HepG2 (cell line): Measurements from ENCODE around the gene NFX1. TPM values are rescaled to one million over a fixed set of nuclear protein-coding genes. Genes with fewer than 3 reads are reported as not detected.
"Not testable (repeated sequence)": the region's sequence is repeated elsewhere in the genome, so short reads cannot be mapped to it uniquely, and the experiment has no call there.

ENCODE experiments used
- ARID5B ChIP-seq: IDR thresholded peaks from 2 replicates; pipeline ENCODE4 v1.4.0; 2020; ENCODE audit warnings: mild to moderate bottlenecking, missing genetic modification reagents
- BCL3 ChIP-seq: sonication (generic); formaldehyde crosslinking; IDR thresholded peaks from 2 replicates; pipeline ENCODE4 v1.5.1; 2020; ENCODE audit warnings: mild to moderate bottlenecking, missing genetic modification reagents, moderate library complexity
- FOXP1 ChIP-seq, 2 experiments: fragments of 450-650 bp in 1 of 2; IDR thresholded peaks; 2 replicates each; pipeline ENCODE4 v1.6.1; 2017 to 2018; ENCODE audit warnings: antibody characterized with exemption in 1 of 2
- HNF1B ChIP-seq: sonication (generic); formaldehyde crosslinking; IDR thresholded peaks from 2 replicates; pipeline ENCODE4 v1.5.1; 2020; ENCODE audit warnings: mild to moderate bottlenecking, moderate library complexity, missing genetic modification reagents
- HNRNPL ChIP-seq: fragments of 200-400 bp; formaldehyde crosslinking; IDR thresholded peaks from 2 replicates; pipeline ENCODE4 v1.6.1; 2017; ENCODE audit warnings: mild to moderate bottlenecking, low read depth, low read length
- KLF16 ChIP-seq, 2 experiments: sonication (generic) in 1 of 2; formaldehyde crosslinking in 1 of 2; IDR thresholded peaks; 2 replicates each; pipeline versions ENCODE4 v1.6.1 to v1.8.0; 2016 to 2023; ENCODE audit warnings: missing genetic modification reagents in 2 of 2, missing compliant biosample characterization in 1 of 2
- RFX5 ChIP-seq: IDR thresholded peaks from 2 replicates; pipeline ENCODE4 v1.6.1; 2011; ENCODE audit warnings: low read depth, low read length, improper control_type of control experiment
- SKIL ChIP-seq: sonication (generic); formaldehyde crosslinking; IDR thresholded peaks from 2 replicates; pipeline ENCODE4 v1.8.0; 2022; ENCODE audit warnings: missing genetic modification reagents, mild to moderate bottlenecking, moderate library complexity, borderline replicate concordance
- SOX13 ChIP-seq, 3 experiments: fragments of 450-650 bp in 1 of 3; sonication (generic) in 1 of 3; formaldehyde crosslinking in 1 of 3; IDR thresholded peaks in 2 of 3; conservative IDR thresholded peaks in 1 of 3; 2 replicates each; pipeline versions ENCODE4 v1.5.0 to v1.6.1; 2016 to 2020; ENCODE audit warnings: antibody characterized with exemption in 1 of 3, mild to moderate bottlenecking in 1 of 3, missing compliant biosample characterization in 1 of 3, missing genetic modification reagents in 1 of 3, moderate library complexity in 1 of 3
- SP5 ChIP-seq: IDR thresholded peaks from 2 replicates; pipeline ENCODE4 v1.6.1; 2016; ENCODE audit warnings: low read depth, borderline replicate concordance
- TARDBP ChIP-seq: sonication (generic); formaldehyde crosslinking; IDR thresholded peaks from 2 replicates; pipeline ENCODE4 v1.8.0; 2022; ENCODE audit warnings: mild to moderate bottlenecking, missing genetic modification reagents
- ZBED4 ChIP-seq: sonication (generic); formaldehyde crosslinking; IDR thresholded peaks from 2 replicates; pipeline ENCODE4 v1.4.0; 2020; ENCODE audit warnings: missing genetic modification reagents, borderline replicate concordance
- polyA plus RNA-seq, 8 experiments: library from polyadenylated mRNA; depleted of rRNA in 3 of 8; stranded (reverse) in 7 of 8; unstranded in 1 of 8; fragments of >200 nt; fragmentation: Illumina TruSeq in 4 of 8; extraction: Trizol in 4 of 8; gene quantifications; 2 replicates each; pipeline versions ENCODE4 v1.2.1 to v1.2.3, GENCODE V29; 2011 to 2016; ENCODE audit warnings: low read depth in 4 of 8, missing spikeins in 1 of 8, mixed read lengths in 1 of 8; ENCODE audit not compliant: insufficient read depth in 1 of 8
- total RNA-seq, 5 experiments: library from RNA; depleted of rRNA; stranded (reverse); fragments of >200 nt; fragmentation: Illumina TruSeq; extraction: Trizol; gene quantifications; 2 replicates each; pipeline ENCODE4 v1.2.3, GENCODE V29; 2016; ENCODE audit warnings: low read depth in 1 of 5

Gene NFX1
- total and polyA plus RNA-seq, 2 of the 13 experiments (the other 11 are each of a cell fraction or from before 2014, with no cell fraction given), result 23.9 to 27.5 TPM

- TF ChIP-seq ZBED4 (CRISPR knock-in tag) (0 out of 2 replicates have a peak, but pooled peaks have one; percentile 28), HNF1B (CRISPR knock-in tag) (peak; percentile 87), KLF16 (CRISPR knock-in tag; IDR thresholded peaks at IDR 0.05) (peak in 1 of 2 experiments; percentile 59; a peak in 2 of 4 replicates), HNRNPL (0 out of 2 replicates have a peak, but pooled peaks have one; percentile 33), TARDBP (CRISPR knock-in tag) (peak; percentile 67; the same call in 1 of the 2 replicates), FOXP1 (CRISPR knock-in tag; IDR thresholded peaks at IDR 0.05) (peak; percentile 46), BCL3 (CRISPR knock-in tag) (0 out of 2 replicates have a peak, but pooled peaks have one; percentile 23), SKIL (CRISPR knock-in tag) (peak; percentile 44; the same call in 1 of the 2 replicates), ARID5B (peak; percentile 80), RFX5 (peak; percentile 34; the same call in 1 of the 2 replicates), SP5 (peak; percentile 32; the same call in 1 of the 2 replicates), SOX13 (CRISPR knock-in tag; conservative IDR thresholded peaks at IDR 0.05 in 1 of 2, IDR thresholded peaks at IDR 0.05 in 1 of 2) (peak in 1 of 2 experiments; percentile 36; a peak in 2 of 4 replicates)
- not testable (repeated sequence) for TF ChIP-seq FOXP1, SOX13 (IDR thresholded peaks at IDR 0.05)
Observed at GRCh38 chr9:33391111-33391771, 100.9 kb downstream of the NFX1 start (continued).
